Measurements from ENCODE around the gene SLC16A5. TPM values are rescaled to one million over a fixed set of nuclear protein-coding genes. Genes with fewer than 3 reads are reported as not detected.

Gene SLC16A5
- total RNA-seq, 5 donors from 2014 or later (not counting 1 experiment from before 2014, with no cell fraction given), result 9.1 to 24.3 (median 16.8) TPM

DNA sequence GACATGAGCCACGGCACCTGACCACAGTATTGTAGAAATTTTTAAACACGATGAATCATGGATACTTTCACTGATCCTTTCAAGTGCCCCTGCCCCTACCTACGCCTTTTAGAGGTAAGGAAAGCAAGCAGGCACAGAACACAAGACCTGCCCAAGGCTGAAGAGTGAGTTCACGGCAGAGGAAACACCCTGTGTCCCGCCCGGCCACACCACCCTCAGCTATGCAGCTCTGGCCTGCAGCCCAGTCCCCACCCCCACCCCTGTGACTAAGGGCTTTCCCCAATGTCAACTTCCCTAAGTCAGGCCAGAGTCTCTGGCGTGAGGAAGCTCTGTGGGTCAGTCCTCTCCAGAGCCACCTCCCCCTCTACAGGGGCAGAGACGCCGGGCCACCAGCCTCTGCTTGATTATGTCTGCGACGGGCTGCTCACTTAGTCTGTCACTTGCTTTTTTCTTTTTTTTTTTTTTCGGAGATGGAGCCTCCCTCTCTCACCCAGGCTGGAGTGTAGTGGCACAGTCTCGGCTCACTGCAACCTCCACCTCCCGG is 8.4 kb downstream of the SLC16A5 start:
- ATAC-seq (replicated peaks in 1 of 4), result no peak

DNA sequence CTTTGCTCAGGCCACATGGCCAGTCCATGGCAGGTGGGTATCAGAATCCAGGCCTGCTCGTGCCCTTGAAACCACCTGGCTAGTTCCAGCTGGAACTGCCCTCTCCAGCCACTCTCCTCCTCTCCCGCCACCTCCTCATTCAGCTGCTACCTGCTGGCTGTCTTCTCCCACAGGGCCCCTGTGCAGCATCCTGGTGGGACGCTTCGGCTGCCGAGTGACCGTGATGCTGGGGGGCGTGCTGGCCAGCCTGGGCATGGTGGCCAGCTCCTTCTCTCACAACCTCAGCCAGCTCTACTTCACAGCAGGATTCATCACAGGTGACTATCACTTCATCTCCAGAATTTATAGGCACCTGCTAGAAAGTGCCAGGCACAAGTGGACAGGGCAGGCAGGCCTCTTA is 10.1 kb downstream of the SLC16A5 start:
- no peak for DNase-seq
- no peak overlapping the region for H3K27ac Mint-ChIP-seq
- H3K36me3 ChIP-seq (ENCODE audit: control insufficient read depth in 2 of 2, extremely low read depth in 1 of 2, insufficient read depth in 1 of 2, low read length in 1 of 2), result peaks cover 0 to 4% of the 10 kb centered on the region in 2 donors
- CTCF ChIA-PET, result no interaction called here
- no peaks in the 10 kb centered on the region for H3K4me1 ChIP-seq (ENCODE audit: control insufficient read depth in 1 of 2, extremely low read depth in 1 of 2, insufficient read depth in 2 of 2, low read length in 2 of 2)
- ATAC-seq (replicated peaks in 1 of 4), result no peak
- no peaks in the 10 kb centered on the region for H3K9me3 ChIP-seq
- no peaks in the 10 kb centered on the region for H3K9me3 Mint-ChIP-seq
- WGBS (ENCODE audit: insufficient coverage), result 84% methylated on average over 7 of the region's 7 CpGs
- H3K36me3 Mint-ChIP-seq, result peaks cover 9% of the 10 kb centered on the region
- H3K27ac ChIP-seq (ENCODE audit: low read length), result no peak overlapping the region
- peaks cover 0 to 3% (median under 1%) of the 10 kb centered on the region in 3 donors for H3K4me1 Mint-ChIP-seq
- POLR2A ChIA-PET, result no interaction called here
- no peak overlapping the region for H3K4me3 ChIP-seq (ENCODE audit: control insufficient read depth in 1 of 2, extremely low read depth in 1 of 2, low read length in 1 of 2)
- H3K27me3 ChIP-seq (replicated peaks in 1 of 2; ENCODE audit: control insufficient read depth in 2 of 2, extremely low read depth in 1 of 2, insufficient read depth in 2 of 2, low read length in 1 of 2), result no peaks in the 10 kb centered on the region
- no peaks in the 10 kb centered on the region for H3K27me3 Mint-ChIP-seq
- H3K4me3 Mint-ChIP-seq, result no peak overlapping the region

More for the DNA sequence above, 8.4 kb downstream of the SLC16A5 start:
- Histone ChIP-seq H3K9me3 (no peaks in the 10 kb centered on the region), H3K27ac (ENCODE audit: low read length) (no peak overlapping the region), H3K4me1 (ENCODE audit: control insufficient read depth in 1 of 2, extremely low read depth in 1 of 2, insufficient read depth in 2 of 2, low read length in 2 of 2) (peaks cover 0 to 3% of the 10 kb centered on the region in 2 experiments), H3K36me3 (ENCODE audit: control insufficient read depth in 2 of 2, extremely low read depth in 1 of 2, insufficient read depth in 1 of 2, low read length in 1 of 2) (peaks cover 0 to 4% of the 10 kb centered on the region in 2 donors), H3K4me3 (ENCODE audit: control insufficient read depth in 1 of 2, extremely low read depth in 1 of 2, low read length in 1 of 2) (no peak overlapping the region), H3K27me3 (replicated peaks in 1 of 2; ENCODE audit: control insufficient read depth in 2 of 2, extremely low read depth in 1 of 2, insufficient read depth in 2 of 2, low read length in 1 of 2) (no peaks in the 10 kb centered on the region)
- Mint-ChIP-seq H3K9me3 (no peaks in the 10 kb centered on the region), H3K27me3 (no peaks in the 10 kb centered on the region), H3K27ac (no peak overlapping the region), H3K36me3 (peaks cover 9% of the 10 kb centered on the region), H3K4me3 (no peak overlapping the region), H3K4me1 (peaks cover 9 to 17% (median 10%) of the 10 kb centered on the region in 3 donors)
- POLR2A ChIA-PET, result no interaction called here
- WGBS (ENCODE audit: insufficient coverage), result 81% methylated on average over 4 of the region's 14 CpGs
- DNase-seq, result peak in 1 of 35 experiments; percentile 32
- CTCF ChIA-PET, result no interaction called here

DNA sequence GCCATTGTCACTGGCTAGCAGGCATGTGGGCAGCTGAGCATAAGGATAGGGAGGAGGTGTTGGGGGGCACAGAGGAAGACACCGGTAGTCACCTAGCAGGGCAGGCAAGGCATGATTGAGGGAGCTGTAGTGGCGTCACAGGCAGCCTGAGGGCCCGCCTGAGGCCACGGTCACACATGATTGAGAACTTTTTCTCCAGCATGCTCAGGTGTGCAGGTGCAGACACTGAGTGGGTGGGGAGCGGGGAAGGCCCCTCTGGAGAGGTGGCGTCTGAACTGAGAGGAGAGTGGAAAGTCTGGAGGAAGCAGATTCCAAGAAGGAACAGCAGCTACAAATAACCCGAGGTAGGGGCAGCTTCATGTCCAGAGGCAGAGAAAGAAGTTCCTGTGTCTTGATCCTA is 11.1 kb downstream of the SLC16A5 start:
- H3K4me1 Mint-ChIP-seq, result peaks cover 0 to 3% (median 0%) of the 10 kb centered on the region in 3 donors
- WGBS (ENCODE audit: insufficient coverage), result 95% methylated on average over 5 of the region's 7 CpGs
- ChIA-PET CTCF (no interaction called here), POLR2A (no interaction called here)
- no peaks in the 10 kb centered on the region for H3K4me1 ChIP-seq (ENCODE audit: control insufficient read depth in 1 of 2, extremely low read depth in 1 of 2, insufficient read depth in 2 of 2, low read length in 2 of 2)
- no peaks in the 10 kb centered on the region for H3K9me3 ChIP-seq
- peaks cover 0 to 4% of the 10 kb centered on the region in 2 donors for H3K36me3 ChIP-seq (ENCODE audit: control insufficient read depth in 2 of 2, extremely low read depth in 1 of 2, insufficient read depth in 1 of 2, low read length in 1 of 2)
- H3K27ac Mint-ChIP-seq, result no peak overlapping the region
- no peaks in the 10 kb centered on the region for H3K27me3 ChIP-seq (replicated peaks in 1 of 2; ENCODE audit: control insufficient read depth in 2 of 2, extremely low read depth in 1 of 2, insufficient read depth in 2 of 2, low read length in 1 of 2)
- H3K9me3 Mint-ChIP-seq, result no peaks in the 10 kb centered on the region
- no peaks in the 10 kb centered on the region for H3K27me3 Mint-ChIP-seq
- H3K27ac ChIP-seq (ENCODE audit: low read length), result no peak overlapping the region
- no peak overlapping the region for H3K4me3 Mint-ChIP-seq
- no peak for ATAC-seq (replicated peaks in 1 of 4)
- peaks cover 9% of the 10 kb centered on the region for H3K36me3 Mint-ChIP-seq
- H3K4me3 ChIP-seq (ENCODE audit: control insufficient read depth in 1 of 2, extremely low read depth in 1 of 2, low read length in 1 of 2), result no peak overlapping the region
- DNase-seq, result no peak

DNA sequence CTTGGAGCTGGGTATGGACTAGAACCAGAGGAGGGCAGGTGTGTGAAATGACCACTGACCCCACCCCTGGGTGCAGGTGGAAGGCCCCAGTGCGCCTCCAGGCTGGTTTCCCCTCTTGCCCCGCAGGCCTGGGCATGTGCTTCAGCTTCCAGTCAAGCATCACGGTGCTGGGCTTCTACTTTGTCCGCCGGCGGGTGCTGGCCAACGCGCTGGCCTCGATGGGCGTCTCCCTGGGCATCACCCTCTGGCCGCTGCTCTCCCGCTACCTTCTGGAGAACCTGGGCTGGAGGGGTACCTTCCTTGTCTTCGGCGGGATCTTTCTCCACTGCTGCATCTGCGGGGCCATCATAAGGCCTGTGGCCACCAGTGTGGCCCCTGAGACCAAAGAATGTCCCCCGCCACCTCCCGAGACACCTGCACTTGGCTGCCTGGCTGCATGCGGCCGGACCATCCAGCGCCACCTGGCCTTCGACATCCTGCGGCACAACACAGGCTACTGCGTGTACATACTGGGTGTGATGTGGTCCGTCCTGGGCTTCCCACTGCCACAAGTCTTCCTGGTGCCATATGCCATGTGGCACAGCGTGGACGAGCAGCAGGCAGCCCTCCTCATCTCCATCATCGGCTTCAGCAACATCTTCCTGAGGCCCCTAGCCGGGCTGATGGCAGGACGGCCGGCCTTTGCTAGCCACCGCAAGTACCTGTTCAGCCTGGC is 12.3 kb downstream of the SLC16A5 start:
- no peak for ATAC-seq (replicated peaks in 1 of 4)
- ChIA-PET POLR2A (no interaction called here), CTCF (no interaction called here)

DNA sequence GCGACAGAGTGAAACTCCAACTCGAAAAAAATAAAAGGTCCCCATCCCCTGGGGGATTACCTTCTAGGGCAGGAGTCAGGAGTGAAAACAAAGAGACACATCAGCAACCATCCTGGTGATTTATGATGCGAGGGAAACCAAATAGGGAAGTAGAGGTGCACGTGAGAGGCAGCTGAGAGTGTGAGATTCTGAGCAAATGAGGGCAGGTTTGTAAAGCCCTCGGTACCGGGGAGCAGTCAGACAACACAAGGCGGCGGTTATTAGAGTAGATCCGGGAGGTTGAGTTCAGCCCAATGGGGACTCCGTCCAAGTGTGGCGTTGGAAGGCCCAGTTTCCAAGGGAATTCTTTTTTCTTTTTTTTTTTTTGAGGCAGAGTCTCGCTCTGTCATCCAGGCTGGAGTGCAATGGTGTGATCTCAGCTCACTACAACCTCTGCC is 14.6 kb downstream of the SLC16A5 start:
- H3K4me1 ChIP-seq (ENCODE audit: control insufficient read depth in 1 of 2, extremely low read depth in 1 of 2, insufficient read depth in 2 of 2, low read length in 2 of 2), result no peaks in the 10 kb centered on the region
- ChIA-PET CTCF (interaction anchor here in 1 of 2 donors (0.6 kb wide), 1 partner anchor 11 kb away, joined by 3 read pairs; no protein-coding TSS in a partner anchor), POLR2A (no interaction called here)
- H3K9me3 ChIP-seq, result no peaks in the 10 kb centered on the region
- H3K27me3 Mint-ChIP-seq, result no peaks in the 10 kb centered on the region
- no peak overlapping the region for H3K4me3 Mint-ChIP-seq
- DNase-seq (peak in 1 of 35 experiments; percentile 11), ATAC-seq (replicated peaks in 1 of 4) (no peak)
- no peaks in the 10 kb centered on the region for H3K9me3 Mint-ChIP-seq
- peak overlapping the region; percentile 1 to 64 for H3K27ac Mint-ChIP-seq
- no peak overlapping the region for H3K4me3 ChIP-seq (ENCODE audit: control insufficient read depth in 1 of 2, extremely low read depth in 1 of 2, low read length in 1 of 2)
- peaks cover 0 to 4% of the 10 kb centered on the region in 2 donors for H3K36me3 ChIP-seq (ENCODE audit: control insufficient read depth in 2 of 2, extremely low read depth in 1 of 2, insufficient read depth in 1 of 2, low read length in 1 of 2)
- no peak overlapping the region for H3K27ac ChIP-seq (ENCODE audit: low read length)
- no peaks in the 10 kb centered on the region for H3K27me3 ChIP-seq (replicated peaks in 1 of 2; ENCODE audit: control insufficient read depth in 2 of 2, extremely low read depth in 1 of 2, insufficient read depth in 2 of 2, low read length in 1 of 2)
- H3K36me3 Mint-ChIP-seq, result peaks cover 10% of the 10 kb centered on the region
- H3K4me1 Mint-ChIP-seq, result peaks cover 0 to 3% (median 0%) of the 10 kb centered on the region in 3 donors
- WGBS (ENCODE audit: insufficient coverage), result 58% methylated on average over 9 of the region's 12 CpGs

More for the DNA sequence above, 12.3 kb downstream of the SLC16A5 start:
- Mint-ChIP-seq H3K4me1 (peaks cover 0 to 3% (median 0%) of the 10 kb centered on the region in 3 donors), H3K4me3 (no peak overlapping the region), H3K36me3 (peaks cover 9% of the 10 kb centered on the region), H3K27me3 (no peaks in the 10 kb centered on the region), H3K9me3 (no peaks in the 10 kb centered on the region), H3K27ac (no peak overlapping the region)
- WGBS (ENCODE audit: insufficient coverage), result 94% methylated on average over 31 of the region's 31 CpGs
- Histone ChIP-seq H3K4me3 (ENCODE audit: control insufficient read depth in 1 of 2, extremely low read depth in 1 of 2, low read length in 1 of 2) (no peak overlapping the region), H3K27ac (ENCODE audit: low read length) (no peak overlapping the region), H3K4me1 (ENCODE audit: control insufficient read depth in 1 of 2, extremely low read depth in 1 of 2, insufficient read depth in 2 of 2, low read length in 2 of 2) (no peaks in the 10 kb centered on the region), H3K9me3 (no peaks in the 10 kb centered on the region), H3K27me3 (replicated peaks in 1 of 2; ENCODE audit: control insufficient read depth in 2 of 2, extremely low read depth in 1 of 2, insufficient read depth in 2 of 2, low read length in 1 of 2) (no peaks in the 10 kb centered on the region), H3K36me3 (ENCODE audit: control insufficient read depth in 2 of 2, extremely low read depth in 1 of 2, insufficient read depth in 1 of 2, low read length in 1 of 2) (peaks cover 0 to 4% of the 10 kb centered on the region in 2 donors)
- no peak for DNase-seq

DNA sequence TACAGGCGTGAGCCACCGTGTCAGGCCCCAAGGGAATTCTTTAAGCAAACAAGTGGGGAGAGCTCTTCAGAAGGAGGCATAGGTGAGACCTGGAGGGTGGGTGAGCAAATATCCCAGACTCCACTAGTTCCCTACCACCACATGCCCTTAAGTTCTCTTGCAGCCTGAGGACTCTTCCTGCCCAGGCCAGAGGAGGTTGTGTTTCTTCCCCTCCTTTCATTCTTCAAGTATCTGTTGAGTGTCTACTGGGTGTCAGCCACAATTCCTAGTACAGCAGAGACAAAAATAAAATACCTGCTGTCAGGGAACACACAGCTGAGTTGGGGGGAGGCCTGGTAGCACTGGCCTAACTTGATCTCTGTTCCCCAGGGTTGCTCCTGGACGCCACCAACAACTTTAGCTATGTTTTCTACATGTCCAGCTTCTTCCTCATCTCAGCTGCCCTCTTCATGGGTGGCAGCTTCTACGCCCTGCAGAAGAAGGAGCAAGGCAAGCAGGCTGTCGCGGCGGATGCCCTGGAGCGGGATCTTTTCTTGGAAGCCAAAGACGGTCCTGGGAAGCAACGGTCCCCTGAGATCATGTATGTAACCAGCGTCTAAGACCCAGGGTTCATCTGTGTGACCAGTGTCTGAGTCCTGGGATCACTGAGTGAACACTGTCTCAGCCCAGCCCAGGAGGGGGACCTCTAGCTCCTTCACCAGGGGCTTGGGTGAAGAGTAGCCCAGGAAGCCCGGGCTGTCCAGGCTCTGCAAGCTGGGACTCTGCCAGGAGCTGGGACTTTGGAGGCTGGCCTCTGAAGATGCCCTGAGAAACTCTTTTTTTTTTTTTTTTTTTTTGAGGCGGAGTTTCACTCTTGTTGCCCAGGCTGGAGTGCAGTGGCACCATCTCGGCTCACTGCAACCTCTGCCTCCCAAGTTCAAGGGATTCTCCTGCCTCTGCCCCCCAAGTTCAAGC is 16.1 kb downstream of the SLC16A5 start:
- Histone ChIP-seq H3K9me3 (no peaks in the 10 kb centered on the region), H3K4me3 (ENCODE audit: control insufficient read depth in 1 of 2, extremely low read depth in 1 of 2, low read length in 1 of 2) (no peak overlapping the region), H3K27ac (ENCODE audit: low read length) (no peak overlapping the region), H3K27me3 (replicated peaks in 1 of 2; ENCODE audit: control insufficient read depth in 2 of 2, extremely low read depth in 1 of 2, insufficient read depth in 2 of 2, low read length in 1 of 2) (no peaks in the 10 kb centered on the region), H3K4me1 (ENCODE audit: control insufficient read depth in 1 of 2, extremely low read depth in 1 of 2, insufficient read depth in 2 of 2, low read length in 2 of 2) (peaks cover 0 to 4% of the 10 kb centered on the region in 2 experiments), H3K36me3 (ENCODE audit: control insufficient read depth in 2 of 2, extremely low read depth in 1 of 2, insufficient read depth in 1 of 2, low read length in 1 of 2) (peaks cover 0 to 4% of the 10 kb centered on the region in 2 donors)
- WGBS (ENCODE audit: insufficient coverage), result 86% methylated on average over 11 of the region's 14 CpGs
- ATAC-seq (replicated peaks in 1 of 4) (no peak), DNase-seq (no peak)
- H3K4me1 Mint-ChIP-seq, result peaks cover 6 to 9% (median 7%) of the 10 kb centered on the region in 3 donors
- no peaks in the 10 kb centered on the region for H3K27me3 Mint-ChIP-seq
- H3K9me3 Mint-ChIP-seq, result no peaks in the 10 kb centered on the region
- no peak overlapping the region for H3K27ac Mint-ChIP-seq
- ChIA-PET POLR2A (interaction anchor here in 1 of 2 donors (0.6 kb wide), 1 partner anchor 34 kb away, joined by 3 read pairs; no protein-coding TSS in a partner anchor), CTCF (interaction anchor here in 1 of 2 donors (0.5 to 0.9 kb wide), 4 partner anchors 8 to 97 kb away, joined by 3 to 4 read pairs (median 4); no protein-coding TSS in a partner anchor)
- peaks cover 5% of the 10 kb centered on the region for H3K36me3 Mint-ChIP-seq
- H3K4me3 Mint-ChIP-seq, result no peak overlapping the region
